Ectodermal cell (in vitro differentiated cells): ENCODE data around the gene BAHD1. TPM values are rescaled to one million over a fixed set of nuclear protein-coding genes. Genes with fewer than 3 reads are reported as not detected.
A peak's percentile ranks its signal among the peaks of the same experiment; 100 is the strongest.

Source experiments
- H3K27ac ChIP-seq: 2 replicates; pipeline ENCODE4 v1.7.0; 2013; ENCODE audit warnings: mild to moderate bottlenecking, low read depth, low read length; ENCODE audit not compliant: insufficient read depth, poor library complexity, severe bottlenecking
- H3K27me3 ChIP-seq: 2 replicates; pipeline ENCODE4 v1.7.0; 2013; ENCODE audit warnings: mild to moderate bottlenecking, low read length; ENCODE audit not compliant: insufficient read depth, control insufficient read depth, poor library complexity, severe bottlenecking
- H3K36me3 ChIP-seq: one replicate; pipeline ENCODE4 v1.7.0; 2013; ENCODE audit warnings: low read length; ENCODE audit not compliant: control insufficient read depth, insufficient read depth
- H3K4me1 ChIP-seq: one replicate; pipeline ENCODE4 v1.7.0; 2013; ENCODE audit warnings: low read length; ENCODE audit not compliant: control insufficient read depth, insufficient read depth
- H3K4me3 ChIP-seq: 2 replicates; pipeline ENCODE4 v1.7.0; 2013; ENCODE audit warnings: low read depth, low read length, control low read depth; ENCODE audit not compliant: insufficient read depth
- H3K9me3 ChIP-seq: 2 replicates; pipeline ENCODE4 v1.7.0; 2013; ENCODE audit warnings: mild to moderate bottlenecking, low read length, moderate library complexity; ENCODE audit not compliant: control insufficient read depth
- WGBS, 2 experiments: methylation state at CpG; one replicate each; pipeline ENCODE4 v1.1.7; 2013; ENCODE audit warnings: missing lambda C conversion rate in 2 of 2; 5-methylcytosine and 5-hydroxymethylcytosine counted together
- polyA plus RNA-seq, 4 experiments: library from polyadenylated mRNA; stranded (reverse); fragments of 50-300 nt; gene quantifications; one replicate each; pipeline ENCODE4 v1.2.3, GENCODE V29; 2013

The BAHD1 gene
- polyA plus RNA-seq (2013, experiment 1 of 4): 25.6 TPM
- polyA plus RNA-seq (2013, experiment 2 of 4): 21.7 TPM
- polyA plus RNA-seq (2013, experiment 3 of 4): 19.2 TPM
- polyA plus RNA-seq (2013, experiment 4 of 4): 22.3 TPM

GRCh38 chr15:40440743-40441564, at the start of gene BAHD1:
Gene BAHD1 (plus strand): TSS chr15:40440953. CDS start chr15:40458465, 17,512 bp downstream.
- Histone ChIP-seq H3K36me3 (no peaks in the 10 kb centered on the region), H3K27ac (peak within 1 kb of the TSS; percentile 77), H3K4me1 (peaks cover 49% of the 10 kb centered on the region), H3K4me3 (peak within 1 kb of the TSS; percentile 68), H3K9me3 (no peaks in the 10 kb centered on the region), H3K27me3 (peaks cover 47% of the 10 kb centered on the region)
- WGBS, 2 experiments: 0 to 1% methylated on average over 119 of the region's 119 CpGs

DNA sequence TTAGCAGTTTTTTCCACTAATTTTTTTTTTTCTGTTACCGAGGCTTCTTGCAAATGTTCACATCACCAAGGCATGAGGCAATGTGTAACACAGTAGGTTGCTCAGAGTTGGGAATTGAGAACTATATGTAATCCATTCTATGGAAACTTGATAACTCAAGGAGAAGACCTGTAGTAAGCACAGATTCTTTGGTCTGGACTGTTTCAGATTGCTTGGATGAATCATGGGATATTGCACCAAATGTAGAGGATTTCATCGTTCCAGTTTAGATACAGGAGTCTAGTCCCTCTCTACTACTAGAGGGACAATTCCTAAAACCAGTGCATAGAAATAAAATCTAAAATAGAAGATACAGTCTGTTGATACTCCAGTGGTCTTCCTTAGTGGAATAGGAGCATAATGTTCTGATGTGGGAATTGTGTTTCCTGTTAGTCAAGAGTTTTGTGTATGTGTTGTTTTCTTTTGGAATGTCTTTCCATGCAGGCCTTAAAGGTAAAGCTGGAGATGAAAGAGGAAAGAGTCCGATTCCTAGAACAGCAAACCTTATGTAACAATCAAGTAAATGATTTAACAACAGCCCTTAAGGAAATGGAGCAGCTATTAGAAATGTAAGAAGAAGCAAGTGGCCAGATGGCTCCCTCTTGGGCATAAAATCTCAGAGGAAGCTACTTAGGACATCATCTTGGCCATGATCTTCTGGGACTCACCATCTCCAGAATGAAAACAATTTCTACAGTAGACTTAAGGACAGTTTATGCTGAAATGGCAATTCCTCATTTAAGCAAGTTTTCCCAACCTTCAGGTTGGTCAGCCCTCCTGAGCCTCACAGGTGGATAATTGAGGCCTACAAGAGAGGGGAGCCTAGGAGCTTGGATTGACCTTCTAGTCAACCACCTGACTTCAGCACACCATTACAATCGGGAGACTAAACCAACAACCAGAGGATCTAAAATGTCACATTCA, 47.5 kb upstream of the BAHD1 start:
- WGBS, 2 experiments: 91 to 94% methylated on average over 3 to 4 of the region's 4 CpGs
- peaks cover 59% of the 10 kb centered on the region for H3K36me3 ChIP-seq

DNA sequence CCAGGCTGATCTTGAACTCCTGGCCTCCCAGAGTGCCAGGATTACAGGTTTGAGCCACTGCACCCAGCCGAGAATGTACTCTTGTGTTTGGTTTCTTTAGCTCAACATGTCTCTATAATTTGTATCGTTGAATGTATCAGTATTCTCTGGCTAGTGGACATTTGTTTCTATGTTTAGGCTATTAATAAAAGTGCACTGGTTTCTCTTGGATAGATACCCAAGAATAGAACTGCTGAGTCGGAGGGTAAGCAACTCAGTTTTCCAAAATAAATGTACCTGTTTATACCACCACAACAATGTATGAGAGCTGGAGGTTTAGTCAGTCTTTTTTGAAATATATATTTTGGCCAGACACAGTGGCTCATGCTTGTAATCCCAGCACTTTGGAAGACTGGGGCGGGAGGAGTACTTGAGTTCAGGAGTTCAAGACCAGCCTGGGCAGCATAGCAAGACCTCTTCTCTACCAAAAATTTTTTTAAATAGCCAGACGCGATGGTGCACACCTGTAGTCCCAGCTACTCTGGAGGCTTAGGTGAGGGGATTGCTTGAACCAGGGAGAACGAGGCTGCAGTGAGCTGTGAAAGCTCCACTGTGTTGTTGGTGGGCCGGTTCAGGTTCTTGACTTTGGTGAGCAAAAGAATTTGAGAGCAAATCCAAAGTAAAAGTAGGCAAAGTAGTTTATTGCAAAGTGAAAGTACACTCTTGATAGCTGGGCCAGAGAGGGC, 42.9 kb upstream of the BAHD1 start:
- no peaks in the 10 kb centered on the region for H3K9me3 ChIP-seq
- peaks cover 18% of the 10 kb centered on the region for H3K36me3 ChIP-seq
- no peak overlapping the region for H3K27ac ChIP-seq
- H3K27me3 ChIP-seq: no peaks in the 10 kb centered on the region
- no peaks in the 10 kb centered on the region for H3K4me1 ChIP-seq
- no peak overlapping the region for H3K4me3 ChIP-seq
- 93 to 96% methylated on average over 8 of the region's 8 CpGs for WGBS, 2 experiments

More for the DNA sequence above, 47.5 kb upstream of the BAHD1 start:
- Histone ChIP-seq H3K4me3 (no peak overlapping the region), H3K27me3 (no peaks in the 10 kb centered on the region), H3K9me3 (no peaks in the 10 kb centered on the region), H3K27ac (no peak overlapping the region), H3K4me1 (no peaks in the 10 kb centered on the region)

GRCh38 chr15:40398413-40398873, 42.3 kb upstream of the BAHD1 start:
- H3K27me3 ChIP-seq: no peaks in the 10 kb centered on the region
- no peak overlapping the region for H3K4me3 ChIP-seq
- no peaks in the 10 kb centered on the region for H3K4me1 ChIP-seq
- H3K27ac ChIP-seq: no peak overlapping the region
- WGBS, 2 experiments: 86 to 88% methylated on average over 4 of the region's 4 CpGs
- peaks cover 12% of the 10 kb centered on the region for H3K36me3 ChIP-seq
- no peaks in the 10 kb centered on the region for H3K9me3 ChIP-seq

DNA sequence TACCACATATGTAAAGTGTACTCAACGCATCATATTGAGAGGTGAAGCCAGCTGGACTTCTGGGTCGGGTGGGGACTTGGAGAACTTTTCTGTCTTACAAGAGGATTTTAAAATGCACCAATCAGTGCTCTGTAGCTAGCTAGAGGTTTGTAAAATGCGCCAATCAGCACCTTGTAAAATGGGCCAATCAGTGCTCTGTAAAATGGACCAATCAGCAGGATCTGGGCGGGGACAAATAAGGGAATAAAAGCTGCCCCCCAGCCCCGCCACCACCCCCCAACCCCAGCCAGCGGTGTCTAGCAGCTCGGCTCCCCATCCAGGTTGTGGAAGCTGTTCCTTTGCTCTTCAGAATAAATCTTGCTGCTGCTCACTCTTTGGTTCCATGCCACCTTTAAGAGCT, 41.4 kb upstream of the BAHD1 start:
- Histone ChIP-seq H3K27ac (no peak overlapping the region), H3K9me3 (no peaks in the 10 kb centered on the region), H3K27me3 (no peaks in the 10 kb centered on the region), H3K36me3 (peaks cover 7% of the 10 kb centered on the region), H3K4me3 (no peak overlapping the region), H3K4me1 (no peaks in the 10 kb centered on the region)
- 94 to 95% methylated on average over 7 of the region's 7 CpGs for WGBS, 2 experiments

- Histone ChIP-seq H3K4me3 (peak within 1 kb of the TSS; percentile 68), H3K36me3 (peaks cover 8% of the 10 kb centered on the region), H3K27me3 (no peaks in the 10 kb centered on the region), H3K4me1 (peaks cover 10% of the 10 kb centered on the region), H3K9me3 (no peaks in the 10 kb centered on the region), H3K27ac (no peak within 1 kb of the TSS)
- 1% methylated on average over 54 of the region's 54 CpGs for WGBS, 2 experiments
These were observed 35.0 kb upstream of the BAHD1 start, which contains the start of gene IVD for GRCh38 chr15:40405501-40406381. Gene IVD (plus strand): TSS chr15:40405795. CDS start chr15:40405828, 33 bp downstream.

DNA sequence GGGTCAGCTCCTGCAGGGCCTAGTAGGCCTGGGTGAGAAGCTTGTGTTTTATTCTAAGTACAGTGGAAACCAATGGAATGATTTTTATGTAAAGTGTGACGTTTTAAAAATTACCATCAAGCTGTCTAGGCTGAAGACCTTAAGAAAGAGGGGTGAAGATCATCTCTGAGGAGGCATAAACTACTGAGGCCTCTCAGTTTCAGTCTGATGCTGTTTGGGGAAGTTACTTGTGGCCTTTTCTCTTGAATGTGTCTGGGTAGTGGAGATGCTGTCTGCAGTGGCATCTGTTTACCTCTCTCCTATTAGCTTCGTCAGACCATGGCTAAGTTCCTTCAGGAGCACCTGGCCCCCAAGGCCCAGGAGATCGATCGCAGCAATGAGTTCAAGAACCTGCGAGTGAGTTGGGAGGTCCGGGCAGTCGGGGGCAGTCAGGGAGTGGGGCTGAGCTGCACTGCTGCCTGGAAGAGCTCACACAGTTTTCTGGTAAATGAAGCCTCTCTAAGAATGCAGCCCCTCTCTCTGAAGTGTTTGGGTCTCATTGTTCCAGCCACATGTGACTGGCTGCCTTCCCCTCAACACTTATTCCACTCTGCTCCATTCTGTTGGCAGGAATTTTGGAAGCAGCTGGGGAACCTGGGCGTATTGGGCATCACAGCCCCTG, 33.3 kb upstream of the BAHD1 start:
- Histone ChIP-seq H3K27me3 (no peaks in the 10 kb centered on the region), H3K4me1 (peaks cover 10% of the 10 kb centered on the region), H3K36me3 (peaks cover 23% of the 10 kb centered on the region), H3K9me3 (no peaks in the 10 kb centered on the region), H3K27ac (peak overlapping the region; percentile 16), H3K4me3 (no peak overlapping the region)
- 89 to 93% methylated on average over 8 of the region's 8 CpGs for WGBS, 2 experiments

GRCh38 chr15:40409366-40409765, 31.4 kb upstream of the BAHD1 start:
- H3K4me1 ChIP-seq: peaks cover 10% of the 10 kb centered on the region
- no peaks in the 10 kb centered on the region for H3K27me3 ChIP-seq
- no peak overlapping the region for H3K4me3 ChIP-seq
- H3K27ac ChIP-seq: no peak overlapping the region
- peaks cover 36% of the 10 kb centered on the region for H3K36me3 ChIP-seq
- WGBS, 2 experiments: 89 to 95% methylated on average over 3 of the region's 3 CpGs
- H3K9me3 ChIP-seq: no peaks in the 10 kb centered on the region
